ENCODE data around the gene USP47.

Gene USP47

GRCh38 chr11:11983427-11983826 lies 141.7 kb downstream of the USP47 start:
- no peak for DNase-seq

GRCh38 chr11:11984563-11984962 lies 142.8 kb downstream of the USP47 start:
- DNase-seq = no peak

GRCh38 chr11:11985016-11985715 lies 143.4 kb downstream of the USP47 start:
- no peak for DNase-seq

GRCh38 chr11:11985954-11986949 lies 144.5 kb downstream of the USP47 start:
- no peak for DNase-seq

GRCh38 chr11:11987503-11988022 lies 145.8 kb downstream of the USP47 start:
- DNase-seq = no peak

GRCh38 chr11:11988099-11988651 lies 146.4 kb downstream of the USP47 start:
- no peak for DNase-seq

- DNase-seq = no peak
These were observed 147.0 kb downstream of the USP47 start for GRCh38 chr11:11988681-11989261.

GRCh38 chr11:11989774-11990744 lies 148.3 kb downstream of the USP47 start:
- DNase-seq = no peak

GRCh38 chr11:11992257-11993212 lies 150.8 kb downstream of the USP47 start:
- DNase-seq = no peak

- DNase-seq = no peak
These were observed 152.1 kb downstream of the USP47 start for GRCh38 chr11:11993839-11994238.

GRCh38 chr11:11995601-11996000 lies 153.8 kb downstream of the USP47 start:
- no peak for DNase-seq

GRCh38 chr11:11996321-11997048 lies 154.7 kb downstream of the USP47 start:
- DNase-seq = no peak

GRCh38 chr11:11997049-11997322 lies 155.2 kb downstream of the USP47 start:
- no peak for DNase-seq

- DNase-seq = no peak
These were observed 156.5 kb downstream of the USP47 start for GRCh38 chr11:11998091-11998781.

GRCh38 chr11:12001186-12001585 lies 159.4 kb downstream of the USP47 start:
- DNase-seq = no peak

GRCh38 chr11:12003336-12003735 lies 161.6 kb downstream of the USP47 start:
- DNase-seq = no peak

GRCh38 chr11:12003815-12004214 lies 162.0 kb downstream of the USP47 start:
- no peak for DNase-seq

- DNase-seq = no peak
These were observed 163.3 kb downstream of the USP47 start for GRCh38 chr11:12005061-12005460.

GRCh38 chr11:12005476-12005875 lies 163.7 kb downstream of the USP47 start:
- no peak for DNase-seq
